Measurements from ENCODE around the gene RAP1GAP2. TPM values are rescaled to one million over a fixed set of nuclear protein-coding genes. Genes with fewer than 3 reads are reported as not detected.

Gene RAP1GAP2
- polyA plus RNA-seq, 3 donors: 1.5 to 48.4 (median 6.1) TPM

DNA sequence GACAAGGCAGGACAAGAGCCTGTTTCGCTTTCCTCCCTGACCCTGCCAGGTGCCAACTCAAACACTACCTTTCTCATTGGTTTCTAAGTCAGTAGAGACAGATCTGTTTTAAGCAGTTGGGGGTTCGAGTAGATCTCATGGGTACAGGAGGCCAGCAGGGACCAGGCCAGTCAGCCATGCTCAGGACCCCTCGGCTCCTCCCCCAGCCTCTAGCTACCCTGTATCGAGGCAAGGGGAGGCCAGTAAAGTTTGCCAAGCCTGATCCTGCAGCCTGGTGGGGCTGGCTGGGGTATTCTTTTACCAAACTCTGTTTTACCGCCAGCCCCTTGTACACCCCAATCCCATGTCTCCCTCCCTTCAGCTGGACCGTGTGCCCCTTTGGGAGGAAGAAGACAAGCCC is 240.6 kb downstream of the RAP1GAP2 start:
- H3K27me3 ChIP-seq (ENCODE audit: control insufficient read depth in 2 of 2, insufficient read depth in 2 of 2, low read length in 2 of 2): no peaks in the 10 kb centered on the region
- Mint-ChIP-seq H3K9me3 (no peaks in the 10 kb centered on the region), H3K27me3 (ENCODE audit: low read depth in 3 of 3) (peaks cover 2 to 9% (median 2%) of the 10 kb centered on the region in 3 donors), H3K36me3 (peaks cover 31 to 40% of the 10 kb centered on the region in 2 donors), H3K27ac (no peak overlapping the region), H3K4me1 (peaks cover 17% of the 10 kb centered on the region), H3K4me3 (no peak overlapping the region)
- peaks cover 16% of the 10 kb centered on the region for H4K20me1 ChIP-seq (ENCODE audit: insufficient read depth, low read length)
- no peak overlapping the region for H3K27ac ChIP-seq (ENCODE audit: low read depth in 1 of 2, low read length in 2 of 2)
- 83% methylated on average over 2 of the region's 6 CpGs for WGBS (ENCODE audit: insufficient coverage)
- no peak overlapping the region for H3K9ac ChIP-seq (ENCODE audit: insufficient read depth, low read length, poor library complexity, severe bottlenecking)
- no peak overlapping the region for H2AFZ ChIP-seq (ENCODE audit: insufficient read depth, low read depth, low read length, poor library complexity, severe bottlenecking)
- no peak for DNase-seq
- H3K4me3 ChIP-seq (replicated peaks in 1 of 3; ENCODE audit: low read depth in 2 of 3, low read length in 3 of 3): no peak overlapping the region
- TF ChIP-seq, protein P1, sequence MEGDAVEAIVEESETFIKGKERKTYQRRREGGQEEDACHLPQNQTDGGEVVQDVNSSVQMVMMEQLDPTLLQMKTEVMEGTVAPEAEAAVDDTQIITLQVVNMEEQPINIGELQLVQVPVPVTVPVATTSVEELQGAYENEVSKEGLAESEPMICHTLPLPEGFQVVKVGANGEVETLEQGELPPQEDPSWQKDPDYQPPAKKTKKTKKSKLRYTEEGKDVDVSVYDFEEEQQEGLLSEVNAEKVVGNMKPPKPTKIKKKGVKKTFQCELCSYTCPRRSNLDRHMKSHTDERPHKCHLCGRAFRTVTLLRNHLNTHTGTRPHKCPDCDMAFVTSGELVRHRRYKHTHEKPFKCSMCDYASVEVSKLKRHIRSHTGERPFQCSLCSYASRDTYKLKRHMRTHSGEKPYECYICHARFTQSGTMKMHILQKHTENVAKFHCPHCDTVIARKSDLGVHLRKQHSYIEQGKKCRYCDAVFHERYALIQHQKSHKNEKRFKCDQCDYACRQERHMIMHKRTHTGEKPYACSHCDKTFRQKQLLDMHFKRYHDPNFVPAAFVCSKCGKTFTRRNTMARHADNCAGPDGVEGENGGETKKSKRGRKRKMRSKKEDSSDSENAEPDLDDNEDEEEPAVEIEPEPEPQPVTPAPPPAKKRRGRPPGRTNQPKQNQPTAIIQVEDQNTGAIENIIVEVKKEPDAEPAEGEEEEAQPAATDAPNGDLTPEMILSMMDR (IDR thresholded peaks at IDR 0.05): no peak
- peaks cover 14 to 15% of the 10 kb centered on the region in 2 donors for H3K4me1 ChIP-seq (ENCODE audit: control insufficient read depth in 1 of 2, insufficient read depth in 2 of 2, low read length in 2 of 2)
- H3K36me3 ChIP-seq (replicated peaks in 1 of 2; ENCODE audit: control insufficient read depth in 1 of 2, insufficient read depth in 2 of 2, low read length in 2 of 2): peaks cover 21 to 34% of the 10 kb centered on the region in 2 donors
- no peak overlapping the region for H3K4me2 ChIP-seq (replicated peaks; ENCODE audit: extremely low read depth, low read length, poor library complexity, severe bottlenecking)
- no peaks in the 10 kb centered on the region for H3K9me3 ChIP-seq (replicated peaks in 1 of 2; ENCODE audit: control insufficient read depth in 1 of 2, insufficient read depth in 1 of 2, low read length in 2 of 2)
- intact Hi-C loops (cut with micrococcal nuclease): no loop called here
- no peaks in the 10 kb centered on the region for H3K79me2 ChIP-seq (ENCODE audit: insufficient read depth, low read length)

GRCh38 chr17:3037259-3037658 is 241.0 kb downstream of the RAP1GAP2 start:
- Histone ChIP-seq H3K27ac (ENCODE audit: low read depth in 1 of 2, low read length in 2 of 2) (no peak overlapping the region), H3K4me3 (replicated peaks in 1 of 3; ENCODE audit: low read depth in 2 of 3, low read length in 3 of 3) (no peak overlapping the region), H2AFZ (ENCODE audit: insufficient read depth, low read depth, low read length, poor library complexity, severe bottlenecking) (no peak overlapping the region), H3K9ac (ENCODE audit: insufficient read depth, low read length, poor library complexity, severe bottlenecking) (no peak overlapping the region), H3K27me3 (ENCODE audit: control insufficient read depth in 2 of 2, insufficient read depth in 2 of 2, low read length in 2 of 2) (no peaks in the 10 kb centered on the region), H3K4me2 (replicated peaks; ENCODE audit: extremely low read depth, low read length, poor library complexity, severe bottlenecking) (no peak overlapping the region), H3K36me3 (replicated peaks in 1 of 2; ENCODE audit: control insufficient read depth in 1 of 2, insufficient read depth in 2 of 2, low read length in 2 of 2) (peaks cover 17 to 31% of the 10 kb centered on the region in 2 donors), H4K20me1 (ENCODE audit: insufficient read depth, low read length) (peaks cover 16% of the 10 kb centered on the region), H3K4me1 (ENCODE audit: control insufficient read depth in 1 of 2, insufficient read depth in 2 of 2, low read length in 2 of 2) (peaks cover 14 to 15% of the 10 kb centered on the region in 2 donors), H3K79me2 (ENCODE audit: insufficient read depth, low read length) (no peaks in the 10 kb centered on the region), H3K9me3 (replicated peaks in 1 of 2; ENCODE audit: control insufficient read depth in 1 of 2, insufficient read depth in 1 of 2, low read length in 2 of 2) (no peaks in the 10 kb centered on the region)
- Mint-ChIP-seq H3K27ac (no peak overlapping the region), H3K9me3 (no peaks in the 10 kb centered on the region), H3K4me3 (no peak overlapping the region), H3K36me3 (peaks cover 27 to 36% of the 10 kb centered on the region in 2 donors), H3K4me1 (peaks cover 17% of the 10 kb centered on the region), H3K27me3 (ENCODE audit: low read depth in 3 of 3) (peaks cover 2 to 12% (median 2%) of the 10 kb centered on the region in 3 donors)
- intact Hi-C loops (cut with micrococcal nuclease): no loop called here
- WGBS (ENCODE audit: insufficient coverage): no CpG with 5 or more reads among the region's 9 CpGs
- TF ChIP-seq, protein P1 (IDR thresholded peaks at IDR 0.05): no peak
- no peak for DNase-seq

Data from CD14-positive monocyte (primary cell).